Spinal cord (tissue), 10 donors: ENCODE measurements around the gene RBM25. TPM values are rescaled to one million over a fixed set of nuclear protein-coding genes. Genes with fewer than 3 reads are reported as not detected.
A peak's percentile ranks its signal among the peaks of the same experiment; 100 is the strongest.
"Not testable (repeated sequence)": the region's sequence is repeated elsewhere in the genome, so short reads cannot be mapped to it uniquely, and the experiment has no call there.

Experiments
- DNase-seq, 6 donors: peaks; one replicate each; pipeline versions ENCODE4 v3.0.0 to v3.0.0-alpha.2; 2013 to 2015; ENCODE audit warnings: low spot score in 6 of 6, low read depth in 4 of 6
- H3K27ac ChIP-seq: one replicate; pipeline ENCODE4 v1.5.1; 2013; ENCODE audit warnings: low read depth, low read length, control low read depth
- H3K27me3 ChIP-seq: one replicate; pipeline ENCODE4 v1.6.1; 2013; ENCODE audit warnings: low read length; ENCODE audit not compliant: control insufficient read depth, insufficient read depth
- H3K36me3 ChIP-seq: one replicate; pipeline ENCODE4 v1.6.1; 2013; ENCODE audit warnings: low read length; ENCODE audit not compliant: control insufficient read depth, insufficient read depth
- H3K4me1 ChIP-seq: one replicate; pipeline ENCODE4 v1.6.1; 2013; ENCODE audit warnings: low read length; ENCODE audit not compliant: control insufficient read depth, insufficient read depth
- H3K4me3 ChIP-seq: one replicate; pipeline ENCODE4 v1.5.1; 2013; ENCODE audit warnings: low read depth, low read length, control low read depth
- H3K9me3 ChIP-seq: one replicate; pipeline ENCODE4 v1.6.1; 2013; ENCODE audit warnings: low read length; ENCODE audit not compliant: control insufficient read depth, insufficient read depth
- WGBS: methylation state at CpG from one replicate; pipeline ENCODE4 v1.1.5; 2013; ENCODE audit warnings: missing lambda C conversion rate; ENCODE audit not compliant: insufficient coverage; 5-methylcytosine and 5-hydroxymethylcytosine counted together
- long read RNA-seq, 4 donors: transcript quantifications; one replicate each; lab custom pipeline, GENCODE V29; 2026
- polyA plus RNA-seq, 2 donors: library from polyadenylated mRNA; unstranded; fragments of 120-200 nt; gene quantifications; one replicate each; pipeline ENCODE4 v1.2.1, GENCODE V29; 2013; ENCODE audit not compliant: insufficient read length in 2 of 2
- total RNA-seq, 2 donors: library from RNA; depleted of rRNA in 1 of 2; stranded (reverse); fragments of 120-200 nt in 1 of 2; fragments of >200 nt in 1 of 2; gene quantifications; one replicate each; pipeline versions ENCODE4 v1.2.3 to v1.2.4, GENCODE V29; 2013 to 2014
- donor health status: healthy.

The RBM25 gene
- total RNA-seq (10 to 100 TPM; 54.9 to 59.5 TPM), polyA plus RNA-seq (100 to 1,000 TPM; 110 to 119 TPM)
- long read RNA-seq, donor 1, full-length matches to known transcripts = 16 of 60 reads
- long read RNA-seq, donor 1, partial matches to known transcripts = 44 of 60 reads
- long read RNA-seq, donor 1, other reads (novel, unspliced or antisense) = 0 of 60 reads
- long read RNA-seq, donor 2, transcript RBM25-203 (9 exons, 2,470 nt) = major isoform, 6 of 7 reads
- long read RNA-seq, donor 2, partial matches to known transcripts = 0 of 7 reads
- long read RNA-seq, donor 2, other reads (novel, unspliced or antisense) = 0 of 7 reads
- long read RNA-seq, donor 3, partial matches to known transcripts = 21 of 25 reads
- long read RNA-seq, donor 3, other reads (novel, unspliced or antisense) = 0 of 25 reads
- long read RNA-seq, donor 4, full-length matches to known transcripts = 22 of 77 reads
- long read RNA-seq, donor 4, partial matches to known transcripts = 55 of 77 reads
- long read RNA-seq, donor 4, other reads (novel, unspliced or antisense) = 0 of 77 reads

DNA sequence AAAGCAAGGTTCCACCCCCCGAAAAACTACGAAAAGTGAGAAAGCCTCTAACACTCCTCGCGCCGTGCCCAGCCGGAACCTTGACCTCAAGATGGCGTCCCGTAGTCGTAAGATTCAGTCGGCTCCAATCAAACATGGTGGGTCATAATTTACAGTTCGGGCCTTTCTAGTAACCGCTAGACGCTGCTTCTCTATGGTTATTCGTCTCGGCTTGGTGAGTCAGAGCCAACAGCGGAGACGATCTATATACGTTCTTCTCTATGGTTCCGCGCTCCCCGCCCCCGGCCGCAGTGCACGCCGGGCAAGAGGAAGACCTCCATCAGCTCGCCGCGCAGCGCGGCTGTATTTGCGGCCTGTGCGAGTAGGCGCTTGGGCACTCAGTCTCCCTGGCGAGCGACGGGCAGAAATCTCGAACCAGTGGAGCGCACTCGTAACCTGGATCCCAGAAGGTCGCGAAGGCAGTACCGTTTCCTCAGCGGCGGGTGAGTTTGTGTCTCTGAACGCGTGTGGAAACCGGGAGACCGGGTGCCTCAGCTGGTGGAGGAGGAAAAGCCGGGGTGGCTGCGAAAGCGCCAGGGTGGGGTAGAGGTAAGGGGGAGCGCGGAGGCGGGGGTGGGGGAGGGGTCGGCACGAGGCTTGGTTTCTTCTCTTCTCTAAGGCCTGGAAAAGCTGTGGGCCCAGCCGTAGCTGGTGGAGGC is at the start of gene RBM25:
Gene RBM25, plus strand, starts transcription at position 311 of the 698 bp plus-strand sequence. CDS start 13,108 bp downstream, outside the sequence.
- WGBS = under 1% methylated on average over 51 of the region's 57 CpGs
- peak; percentile 93 to 100 (median 96) for DNase-seq
- peak within 1 kb of the TSS; percentile 96 for H3K4me3 ChIP-seq
- peaks cover 13% of the 10 kb centered on the region for H3K4me1 ChIP-seq
- H3K27ac ChIP-seq = peak within 1 kb of the TSS; percentile 90
- H3K27me3 ChIP-seq = no peaks in the 10 kb centered on the region
- H3K9me3 ChIP-seq = no peaks in the 10 kb centered on the region
- peaks cover 6% of the 10 kb centered on the region for H3K36me3 ChIP-seq

- not testable (repeated sequence) for H3K4me3 ChIP-seq, DNase-seq, H3K9me3 ChIP-seq, H3K27ac ChIP-seq, H3K4me1 ChIP-seq, H3K27me3 ChIP-seq
- peaks cover 22% of the 10 kb centered on the region for H3K36me3 ChIP-seq
- WGBS = 100% methylated on average over 4 of the region's 7 CpGs
These were observed 47.1 kb upstream of the RBM25 start for GRCh38 chr14:73011189-73011588.

DNA sequence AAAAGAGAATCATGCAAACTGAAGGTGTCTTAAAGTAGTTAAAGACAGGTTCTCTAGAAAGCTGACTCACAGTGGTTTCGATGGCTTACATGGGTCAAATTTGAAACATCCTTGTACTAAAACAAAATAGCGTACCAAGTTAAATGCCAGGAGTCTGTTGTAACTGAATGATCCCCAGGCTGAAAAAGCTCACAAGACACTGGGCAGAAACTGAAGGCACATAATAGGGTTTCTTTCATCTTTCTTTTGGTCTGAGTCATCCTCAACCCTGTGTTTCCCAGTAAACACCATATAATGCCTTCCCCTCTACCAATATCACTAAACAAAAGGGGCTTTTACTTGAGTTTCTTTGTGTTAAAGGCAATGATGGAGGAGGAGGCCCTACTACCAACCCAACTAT is 44.2 kb upstream of the RBM25 start:
- Histone ChIP-seq H3K4me1 (no peaks in the 10 kb centered on the region), H3K27me3 (no peaks in the 10 kb centered on the region), H3K9me3 (no peaks in the 10 kb centered on the region), H3K36me3 (peaks cover 34% of the 10 kb centered on the region), H3K4me3 (no peak overlapping the region), H3K27ac (peak overlapping the region; percentile 27)
- no peak for DNase-seq
- 0% methylated on average over 1 of the region's 2 CpGs for WGBS

DNA sequence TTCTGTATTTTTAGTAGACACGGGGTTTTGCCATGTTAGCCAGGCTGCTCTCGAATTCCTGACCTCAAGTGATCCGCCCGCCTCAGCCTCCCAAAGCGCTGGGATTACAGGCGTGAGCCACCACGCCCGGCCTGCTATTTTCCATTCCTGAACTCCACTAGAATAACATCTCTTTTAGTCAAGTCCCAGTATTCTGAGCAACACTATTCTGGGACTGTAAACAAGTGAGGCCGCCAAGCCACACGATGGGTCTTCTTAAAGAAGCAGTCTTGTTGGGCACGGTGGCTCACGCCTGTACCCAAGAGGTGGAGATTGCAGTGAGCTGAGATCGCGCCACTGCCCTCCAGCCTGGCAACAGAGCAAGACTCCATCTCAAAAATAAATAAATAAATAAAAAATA is 42.8 kb upstream of the RBM25 start:
- H3K27me3 ChIP-seq, H3K4me1 ChIP-seq, DNase-seq, H3K4me3 ChIP-seq, H3K9me3 ChIP-seq, H3K27ac ChIP-seq: not testable (repeated sequence)
- WGBS = 97% methylated on average over 10 of the region's 14 CpGs
- H3K36me3 ChIP-seq = peaks cover 38% of the 10 kb centered on the region

DNA sequence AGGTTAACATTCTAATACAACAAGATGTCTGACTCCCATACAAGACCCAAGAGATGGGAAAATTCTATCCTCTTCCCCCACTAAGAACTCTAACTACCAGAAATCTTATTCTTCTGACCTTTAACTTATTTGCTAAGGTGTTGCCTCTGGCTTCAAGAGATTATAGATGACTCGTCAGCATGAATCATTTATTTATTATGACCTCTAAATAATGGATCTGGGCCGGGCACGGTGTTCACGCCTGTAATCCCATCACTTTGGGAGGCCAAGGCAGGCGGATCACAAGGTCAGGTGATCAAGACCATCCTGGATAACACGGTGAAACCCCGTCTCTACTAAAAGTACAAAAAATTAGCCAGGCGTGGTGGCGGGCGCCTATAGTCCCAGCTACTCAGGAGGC is 42.3 kb upstream of the RBM25 start:
- not testable (repeated sequence) for H3K4me3 ChIP-seq

DNA sequence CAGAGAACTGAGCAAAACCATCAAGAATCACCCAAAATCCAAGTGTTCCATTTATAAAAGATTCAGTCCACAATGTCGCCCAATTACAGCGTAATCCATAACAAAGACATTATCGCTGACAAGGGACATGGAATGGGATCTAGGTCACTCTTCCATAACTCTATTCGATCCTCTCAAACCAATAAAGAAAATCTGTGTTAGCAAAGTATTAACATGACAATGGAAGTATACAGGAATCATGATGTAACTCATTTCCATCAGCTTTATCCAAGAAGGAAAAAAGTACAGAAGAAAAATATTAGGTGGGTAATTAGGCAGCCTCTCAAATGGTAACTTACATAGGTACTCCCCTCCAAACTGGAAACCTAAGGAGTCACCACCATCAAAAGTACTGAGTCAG is 36.3 kb upstream of the RBM25 start:
- Histone ChIP-seq H3K36me3 (peaks cover 31% of the 10 kb centered on the region), H3K4me3 (no peak overlapping the region), H3K27ac (no peak overlapping the region), H3K9me3 (no peaks in the 10 kb centered on the region), H3K27me3 (no peaks in the 10 kb centered on the region), H3K4me1 (peaks cover 3% of the 10 kb centered on the region)
- DNase-seq = no peak
- WGBS = 91% methylated on average over 3 of the region's 4 CpGs

More for the DNA sequence above, 42.3 kb upstream of the RBM25 start:
- H3K4me1 ChIP-seq, DNase-seq, H3K27ac ChIP-seq, H3K9me3 ChIP-seq, H3K27me3 ChIP-seq: not testable (repeated sequence)
- 95% methylated on average over 4 of the region's 10 CpGs for WGBS
- peaks cover 43% of the 10 kb centered on the region for H3K36me3 ChIP-seq

GRCh38 chr14:73025544-73025943 is 32.8 kb upstream of the RBM25 start:
- WGBS = no CpG with 5 or more reads among the region's 3 CpGs
- Histone ChIP-seq H3K4me1 (peaks cover 3% of the 10 kb centered on the region), H3K27ac (no peak overlapping the region), H3K27me3 (no peaks in the 10 kb centered on the region), H3K4me3 (no peak overlapping the region), H3K36me3 (peaks cover 10% of the 10 kb centered on the region), H3K9me3 (no peaks in the 10 kb centered on the region)
- DNase-seq = no peak

DNA sequence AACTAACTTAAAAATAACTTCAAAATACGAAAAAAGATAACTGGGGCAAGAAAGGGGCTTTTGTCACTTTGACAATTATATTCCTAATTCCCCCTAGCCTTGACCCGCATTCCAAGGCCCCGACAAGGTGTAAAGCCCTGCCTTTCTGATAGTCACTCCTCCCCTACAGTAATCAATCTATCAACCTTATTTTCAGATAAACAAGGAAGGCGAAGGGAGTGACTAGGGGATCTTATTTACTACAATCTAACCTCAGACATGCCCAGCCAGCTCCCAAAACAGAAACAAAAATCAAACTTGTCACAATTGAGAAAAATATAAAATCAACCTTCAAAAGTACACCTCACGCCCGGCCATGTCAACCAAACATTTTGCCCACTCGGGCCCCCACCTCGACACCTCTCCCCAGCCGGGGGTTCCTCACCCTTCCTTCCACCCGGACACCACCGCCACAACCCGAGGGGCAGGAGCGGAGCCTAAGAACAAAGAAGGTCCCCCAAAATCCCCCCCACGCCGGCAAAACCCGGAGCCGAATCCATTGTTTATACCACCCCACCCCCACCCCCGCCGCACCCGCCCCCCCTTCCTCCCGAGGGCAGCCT is 32.0 kb upstream of the RBM25 start:
- H3K9me3 ChIP-seq = no peaks in the 10 kb centered on the region
- peaks cover 3% of the 10 kb centered on the region for H3K4me1 ChIP-seq
- H3K27ac ChIP-seq = peak overlapping the region; percentile 52
- no peak for DNase-seq
- no peaks in the 10 kb centered on the region for H3K27me3 ChIP-seq
- peaks cover 6% of the 10 kb centered on the region for H3K36me3 ChIP-seq
- H3K4me3 ChIP-seq = peak overlapping the region; percentile 75
- WGBS = 1% methylated on average over 10 of the region's 21 CpGs

DNA sequence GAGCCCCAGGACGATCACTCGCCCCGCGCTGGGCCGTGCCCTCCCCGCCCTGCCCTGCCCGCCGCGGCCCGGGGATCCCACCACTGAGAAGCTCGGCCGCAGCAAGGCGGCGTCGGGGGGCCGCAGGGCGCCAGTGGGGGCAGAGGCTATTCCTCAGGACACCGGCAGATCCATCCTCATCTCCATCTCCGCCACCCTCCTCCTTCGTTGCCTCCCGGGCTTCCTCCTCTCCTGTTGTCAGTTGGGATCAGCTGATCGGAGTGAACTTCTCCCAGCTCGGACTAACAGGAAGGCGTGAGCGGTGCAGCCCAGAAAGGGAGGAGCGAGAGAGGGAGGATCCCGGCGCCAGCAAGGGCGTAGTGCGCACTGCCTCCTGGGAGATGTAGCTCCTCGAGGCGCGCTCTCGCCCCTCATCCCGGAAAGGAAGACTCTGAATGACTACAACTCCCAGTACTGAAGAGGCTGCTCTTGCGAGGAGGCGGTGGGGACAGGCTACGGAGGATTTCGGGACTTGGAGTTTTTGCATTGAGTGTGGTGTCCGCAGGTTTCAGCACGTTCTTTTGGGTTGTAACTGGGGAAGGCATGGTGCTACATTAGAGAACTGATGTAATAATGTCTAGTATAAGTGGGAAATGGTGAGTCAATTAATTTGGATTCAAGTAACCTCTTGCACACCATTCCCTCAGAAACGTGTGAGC is 31.3 kb upstream of the RBM25 start, which contains the start of gene ZFYVE1:
Gene ZFYVE1, minus strand, starts transcription at position 262 of the 698 bp plus-strand sequence. CDS start 2,598 bp downstream, outside the sequence.
- WGBS = 0% methylated on average over 41 of the region's 42 CpGs
- H3K9me3 ChIP-seq = no peaks in the 10 kb centered on the region
- H3K27me3 ChIP-seq = no peaks in the 10 kb centered on the region
- peaks cover 3% of the 10 kb centered on the region for H3K4me1 ChIP-seq
- peak; percentile 94 to 99 (median 96) for DNase-seq
- peak within 1 kb of the TSS; percentile 78 for H3K27ac ChIP-seq
- H3K36me3 ChIP-seq = peaks cover 6% of the 10 kb centered on the region
- peak within 1 kb of the TSS; percentile 75 for H3K4me3 ChIP-seq
